Heart left ventricle (tissue), 16 donors: ENCODE results near the gene TNPO3. TPM values are rescaled to one million over a fixed set of nuclear protein-coding genes. Genes with fewer than 3 reads are reported as not detected.
A peak's percentile ranks its signal among the peaks of the same experiment; 100 is the strongest.

Experiments
- ATAC-seq, 4 donors: fragments of 200-7000 bp; cut with Tn5 transposase; one replicate each; pipeline ENCODE4 v1.9.1; 2020 to 2022; ENCODE audit warnings: moderate library complexity in 4 of 4, mild to moderate bottlenecking in 3 of 4, moderate number of reproducible peaks in 1 of 4
- DNase-seq, 5 donors: peaks; one replicate each; pipeline ENCODE4 v3.0.0-alpha.2; 2020
- H3K27ac ChIP-seq, 12 donors: fragments of 200-600 bp; sonication (generic) in 4 of 12; one replicate each; pipeline versions ENCODE4 v1.5.0 to v1.8.0; 2016 to 2022; ENCODE audit warnings: mild to moderate bottlenecking in 2 of 12
- H3K27me3 ChIP-seq, 9 donors: fragments of 200-600 bp; sonication (generic) in 2 of 9; one replicate each; pipeline versions ENCODE4 v1.5.1 to v1.8.0; 2016 to 2022; ENCODE audit warnings: mild to moderate bottlenecking in 3 of 9
- H3K36me3 ChIP-seq, 9 donors: fragments of 200-600 bp; sonication (generic) in 2 of 9; one replicate each; pipeline versions ENCODE4 v1.5.0 to v1.8.0; 2018 to 2022; ENCODE audit warnings: mild to moderate bottlenecking in 2 of 9
- H3K4me1 ChIP-seq, 12 donors: fragments of 200-600 bp; sonication (generic) in 4 of 12; one replicate each; pipeline versions ENCODE4 v1.5.0 to v1.8.0; 2016 to 2022; ENCODE audit warnings: mild to moderate bottlenecking in 3 of 12
- H3K4me3 ChIP-seq, 12 donors: fragments of 200-600 bp; sonication (generic) in 4 of 12; one replicate each; pipeline versions ENCODE4 v1.5.0 to v1.8.0; 2017 to 2022; ENCODE audit warnings: mild to moderate bottlenecking in 9 of 12, moderate library complexity in 4 of 12
- H3K9me3 ChIP-seq, 12 donors: fragments of 200-600 bp; sonication (generic) in 4 of 12; one replicate each; pipeline versions ENCODE4 v1.5.0 to v1.8.0; 2016 to 2022; ENCODE audit warnings: mild to moderate bottlenecking in 1 of 12
- CTCF ChIP-seq, 12 donors: fragments of 200-600 bp; sonication (generic) in 4 of 12; IDR thresholded peaks; one replicate each; pipeline versions ENCODE4 v1.5.0 to v1.8.0; 2018 to 2022; ENCODE audit warnings: antibody characterized with exemption in 12 of 12, mild to moderate bottlenecking in 5 of 12
- POLR2A ChIP-seq, 2 donors: fragments of 450-650 bp; IDR thresholded peaks; one replicate each; pipeline ENCODE4 v1.6.1; 2017; ENCODE audit warnings: antibody characterized with exemption in 2 of 2, mild to moderate bottlenecking in 2 of 2, moderate library complexity in 2 of 2
- WGBS, 4 donors: extraction: QIAGEN DNeasy Blood & Tissue Kit in 2 of 4; methylation state at CpG; one replicate each; pipeline versions ENCODE4 v1.1.5 to v1.1.7; 2013 to 2018; 5-methylcytosine and 5-hydroxymethylcytosine counted together
- intact Hi-C, 10 donors: fragments of 100-400 bp; cut with DNase I; formaldehyde crosslinking; loops; one replicate each; pipeline versions ENCODE4 v1.11.1 to v1.14.2; 2022
- polyA plus RNA-seq, 2 donors: library from polyadenylated mRNA; stranded (reverse); fragments of 200-250 nt; gene quantifications; one replicate each; pipeline ENCODE4 v1.2.3, GENCODE V29; 2013
- total RNA-seq, 9 donors: library from RNA; depleted of rRNA in 2 of 9; stranded (reverse); fragments of >200 nt in 2 of 9; fragmentation: NEBNext Ultra II Directional in 3 of 9; extraction: Animal tissue kit (Norgen Biotek cat#: 25700) in 3 of 9; gene quantifications; one replicate each; pipeline versions ENCODE4 v1.1.0 to v1.2.4, GENCODE V29; 2016 to 2023
- donor health status: ischemic (EF 13 %, LVEDD 7.1; RV severe dilation, severe dysfunction).
- donor health status: healthy with polysubstance abuse.
- donor health status: DM: no; HTN: yes; CAD: no.
- donor health status: DM: no; HTN: no; CAD: no.
- donor health status: ischemic (EF 25% LVEDD 6.9; RV normal size, moderate dysfunction).
- donor health status: ischemic (EF 25% LVEDD 5.7; RV mildly dilated, moderate dysfunction).
- donor health status: healthy.
- donor health status: DM: yes; HTN: yes; CAD: no.
- donor health status: ischemic (EF 35%, LVEDD 5.7; RV mildly dilated, moderate dysfunction).
- donor health status: nonischemic (EF 11% LVEDD 7.7; RV severe dilation, severe dysfunction).
- donor health status: DM: yes; HTN: yes; CAD: no.
- donor health status: PGD.
- donor health status: ischemic (EF 29% LVEDD 5.4; RV normal size, mild dysfunction).
- donor health status: nonischemic (EF 23%, LVEDD 6.1; RV moderate dilation, normal function).

TNPO3 gene
- total and polyA plus RNA-seq, 11 donors: 11.0 to 42.4 (median 31.3) TPM

DNA sequence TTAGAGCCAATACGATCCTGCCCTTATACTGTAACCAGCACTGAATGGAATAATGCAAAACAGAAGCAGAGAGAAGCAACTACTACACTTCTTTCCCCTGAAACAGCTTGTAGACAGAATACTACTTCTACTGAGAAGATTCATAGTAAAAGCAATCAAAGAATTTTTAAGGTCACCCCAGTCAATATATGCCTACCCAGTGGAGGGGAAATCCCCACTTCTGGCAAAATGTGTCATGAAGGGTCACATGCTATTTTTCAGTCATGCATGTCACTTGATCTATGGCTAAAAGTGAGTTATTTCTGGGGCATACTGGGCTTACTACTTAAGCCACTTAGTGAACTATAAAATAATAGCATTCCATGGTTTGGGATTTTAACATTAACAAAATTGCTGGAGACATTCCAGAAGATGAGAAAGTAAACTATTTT is 91.6 kb downstream of the TNPO3 start:
- peaks cover 0 to 96% (median 84%) of the 10 kb centered on the region in 9 donors for H3K36me3 ChIP-seq
- H3K27me3 ChIP-seq: no peaks in the 10 kb centered on the region
- H3K27ac ChIP-seq: peak overlapping the region in 1 of 12 donors; percentile 30
- H3K4me3 ChIP-seq: no peak overlapping the region
- H3K9me3 ChIP-seq: no peaks in the 10 kb centered on the region
- 95 to 100% (median 98%) methylated on average over 1 of the region's 1 CpG for WGBS, 4 donors
- DNase-seq (no peak), ATAC-seq (no peak)
- intact Hi-C loops: no loop called here
- peaks cover 0 to 9% (median 0%) of the 10 kb centered on the region in 12 donors for H3K4me1 ChIP-seq
- no peak for TF ChIP-seq CTCF (IDR thresholded peaks at IDR 0.05)
- no peak for TF ChIP-seq POLR2A (IDR thresholded peaks at IDR 0.05)

- H3K9me3 ChIP-seq: no peaks in the 10 kb centered on the region
- H3K27me3 ChIP-seq: no peaks in the 10 kb centered on the region
- TF ChIP-seq POLR2A (IDR thresholded peaks at IDR 0.05) (no peak), CTCF (IDR thresholded peaks at IDR 0.05) (no peak)
- peak overlapping the region in 1 of 12 donors; percentile 30 for H3K27ac ChIP-seq
- H3K4me1 ChIP-seq: peaks cover 0 to 9% (median 0%) of the 10 kb centered on the region in 12 donors
- peaks cover 0 to 96% (median 82%) of the 10 kb centered on the region in 9 donors for H3K36me3 ChIP-seq
- no peak overlapping the region for H3K4me3 ChIP-seq
- no peak for DNase-seq
- no peak for ATAC-seq
- intact Hi-C loops: no loop called here
Measured at GRCh38 chr7:128962899-128963298, 92.0 kb downstream of the TNPO3 start.

GRCh38 chr7:128961030-128961659 is 93.8 kb downstream of the TNPO3 start:
- Histone ChIP-seq H3K4me3 (no peak overlapping the region), H3K27ac (no peak overlapping the region), H3K36me3 (peaks cover 0 to 96% (median 82%) of the 10 kb centered on the region in 9 donors), H3K27me3 (no peaks in the 10 kb centered on the region), H3K4me1 (peaks cover 0 to 9% (median 0%) of the 10 kb centered on the region in 12 donors), H3K9me3 (no peaks in the 10 kb centered on the region)
- intact Hi-C loops: no loop called here
- no peak for TF ChIP-seq POLR2A (IDR thresholded peaks at IDR 0.05)
- DNase-seq (no peak), ATAC-seq (no peak)
- WGBS, 4 donors: 91 to 94% (median 93%) methylated on average over 8 of the region's 8 CpGs

GRCh38 chr7:128959296-128959695 is 95.6 kb downstream of the TNPO3 start:
- H3K36me3 ChIP-seq: peaks cover 0 to 96% (median 84%) of the 10 kb centered on the region in 9 donors

More at GRCh38 chr7:128959296-128959695, 95.6 kb downstream of the TNPO3 start:
- Histone ChIP-seq H3K27me3 (no peaks in the 10 kb centered on the region), H3K4me1 (peaks cover 0 to 9% (median 0%) of the 10 kb centered on the region in 12 donors), H3K27ac (no peak overlapping the region), H3K9me3 (no peaks in the 10 kb centered on the region), H3K4me3 (no peak overlapping the region)
- intact Hi-C loops: no loop called here
- DNase-seq (no peak), ATAC-seq (no peak)
- TF ChIP-seq POLR2A (IDR thresholded peaks at IDR 0.05): no peak
- TF ChIP-seq CTCF (IDR thresholded peaks at IDR 0.05): no peak
- 90 to 95% (median 94%) methylated on average over 4 of the region's 4 CpGs for WGBS, 4 donors
